NT2/D1 (cell line): ENCODE results near the gene DHX16.

Source experiments
- DNase-seq: peaks from one replicate; pipeline ENCODE4 v3.0.0-alpha.2; 2011; ENCODE audit warnings: low read depth, low spot score
- H3K27me3 ChIP-seq: 2 replicates; pipeline ENCODE4 v1.6.0; 2011; ENCODE audit warnings: mild to moderate bottlenecking; ENCODE audit not compliant: insufficient read length, insufficient read depth
- H3K36me3 ChIP-seq: 2 replicates; pipeline ENCODE4 v1.6.1; 2011; ENCODE audit warnings: mild to moderate bottlenecking, low read length, mixed read lengths; ENCODE audit not compliant: insufficient read depth, insufficient read length
- H3K4me1 ChIP-seq: 2 replicates; pipeline ENCODE4 v1.5.1; 2011; ENCODE audit not compliant: insufficient read depth, insufficient read length
- H3K4me3 ChIP-seq: 2 replicates; pipeline ENCODE4 v1.5.1; 2011; ENCODE audit warnings: low read depth; ENCODE audit not compliant: insufficient read length
- H3K9ac ChIP-seq: 2 replicates; pipeline ENCODE4 v1.6.0; 2011; ENCODE audit warnings: low read depth; ENCODE audit not compliant: insufficient read length
- H3K9me3 ChIP-seq: 2 replicates; pipeline ENCODE4 v1.5.1; 2011; ENCODE audit warnings: mild to moderate bottlenecking, low read length; ENCODE audit not compliant: insufficient read depth
- SUZ12 ChIP-seq: IDR thresholded peaks from 2 replicates; pipeline ENCODE4 v1.6.1; 2011; ENCODE audit not compliant: insufficient read length, insufficient read depth; ENCODE audit errors: extremely low read depth
- YY1 ChIP-seq: IDR thresholded peaks from 2 replicates; pipeline ENCODE4 v1.6.1; 2011; ENCODE audit not compliant: insufficient read length, insufficient read depth
- ZNF274 ChIP-seq: IDR thresholded peaks from 2 replicates; pipeline ENCODE4 v1.6.1; 2011; ENCODE audit warnings: mild to moderate bottlenecking, low read depth, low read length

DHX16 gene

DNA sequence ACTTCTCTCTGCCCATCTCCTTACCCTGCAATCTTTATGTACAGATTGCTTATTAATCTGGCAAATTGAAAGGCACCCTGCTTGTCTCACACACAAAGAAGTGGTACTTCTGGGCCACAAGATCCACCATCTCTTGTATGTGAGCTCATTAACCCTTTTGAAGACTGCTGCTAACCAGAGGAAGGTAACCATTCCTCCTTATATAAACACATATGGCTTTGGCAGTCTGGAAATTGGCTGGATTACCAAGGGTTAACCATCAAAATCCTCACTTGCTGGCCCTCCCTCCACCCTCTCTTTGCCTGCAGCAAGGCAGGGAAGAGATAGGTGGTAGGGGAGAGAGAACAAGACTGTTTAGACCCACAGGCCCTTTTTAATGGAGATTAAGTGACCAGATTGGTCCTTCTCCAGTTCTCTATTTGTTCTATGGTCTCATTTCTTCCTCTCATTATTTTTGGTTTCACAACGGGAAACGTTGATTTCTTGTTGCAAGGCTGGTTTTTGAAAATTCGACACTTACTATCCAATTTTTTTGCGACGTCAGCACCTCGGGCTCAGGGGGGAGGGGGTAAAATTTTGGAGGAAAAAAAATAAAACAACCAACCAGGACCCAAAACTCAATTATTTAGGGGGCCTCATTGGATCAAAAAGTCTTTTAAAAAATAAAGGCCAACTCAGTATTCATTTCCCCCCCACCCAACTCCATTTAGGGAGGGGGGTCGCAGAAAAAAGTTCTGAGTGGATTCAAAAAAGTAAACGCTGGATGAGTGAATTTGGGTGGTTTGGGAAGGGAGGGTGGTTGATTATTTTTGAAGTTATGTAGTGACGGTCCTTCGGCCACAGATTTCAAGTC lies 56.6 kb downstream of the DHX16 start:
- Histone ChIP-seq H3K4me3 (peak overlapping the region; percentile 96), H3K4me1 (no peaks in the 10 kb centered on the region), H3K9ac (peak overlapping the region; percentile 99), H3K9me3 (no peaks in the 10 kb centered on the region), H3K36me3 (peaks cover 66% of the 10 kb centered on the region), H3K27me3 (no peaks in the 10 kb centered on the region)
- TF ChIP-seq YY1: no peak
- TF ChIP-seq ZNF274: no peak
- no peak for DNase-seq

DNA sequence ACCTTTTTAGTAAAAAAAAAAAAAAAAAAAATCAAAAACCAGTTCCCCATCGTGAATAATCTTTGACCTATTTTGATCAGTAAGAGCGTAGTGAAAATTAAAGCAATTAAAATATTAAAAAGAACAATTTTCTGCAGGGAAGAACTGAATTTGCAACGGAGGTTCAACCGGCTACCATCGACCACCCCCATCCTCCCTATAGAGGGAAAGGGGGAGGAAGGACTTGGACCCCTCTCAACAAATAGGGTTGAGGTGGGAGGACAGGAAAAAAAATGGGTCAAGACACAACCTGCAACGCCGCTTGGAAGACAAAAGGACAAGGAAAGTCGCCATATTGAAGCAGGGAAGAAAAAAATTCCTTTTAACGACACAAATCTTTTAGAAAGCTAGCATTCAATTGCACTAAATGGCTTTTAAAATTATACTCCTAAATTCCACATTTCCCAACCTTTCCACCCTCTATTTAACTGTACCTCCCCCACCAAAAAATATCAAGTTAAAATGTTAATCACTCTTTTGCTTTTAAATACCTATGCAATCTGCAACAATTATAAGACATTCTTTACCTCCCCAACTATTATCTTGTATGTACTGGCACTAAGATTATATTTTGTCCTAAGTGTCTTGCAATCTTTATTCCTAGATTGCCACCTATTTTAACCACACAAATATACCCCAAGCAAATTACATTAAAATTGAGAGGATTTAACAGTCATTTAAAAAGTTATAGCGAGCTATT lies 57.4 kb downstream of the DHX16 start:
- Histone ChIP-seq H3K9me3 (no peaks in the 10 kb centered on the region), H3K4me3 (peak overlapping the region; percentile 96)
- peak; percentile 74 for DNase-seq

DNA sequence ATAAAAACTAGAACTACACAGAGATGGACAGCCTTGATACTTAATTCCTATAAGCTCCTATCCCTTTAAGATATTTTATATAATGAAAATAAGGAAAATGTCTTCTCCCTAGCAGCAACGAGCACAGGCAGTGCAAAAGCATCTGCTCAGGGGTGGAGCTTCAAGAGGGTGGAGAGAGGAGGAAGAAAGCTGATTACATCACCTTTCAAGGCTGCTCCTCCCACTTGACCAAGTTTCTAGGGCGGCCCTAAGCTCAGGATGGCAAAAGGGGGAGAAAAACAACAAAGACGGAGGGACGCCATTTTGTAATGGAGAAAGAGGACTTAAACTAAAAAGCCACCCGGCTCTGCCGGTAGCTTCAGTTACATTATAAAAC lies 58.0 kb downstream of the DHX16 start:
- no peaks in the 10 kb centered on the region for H3K9me3 ChIP-seq
- H3K27me3 ChIP-seq: no peaks in the 10 kb centered on the region
- peak; percentile 89 for DNase-seq
- H3K36me3 ChIP-seq: peaks cover 67% of the 10 kb centered on the region
- H3K4me3 ChIP-seq: peak overlapping the region; percentile 12
- peak overlapping the region; percentile 63 for H3K9ac ChIP-seq
- TF ChIP-seq YY1 (peak; percentile 71), ZNF274 (no peak), SUZ12 (no peak)
- H3K4me1 ChIP-seq: no peaks in the 10 kb centered on the region

More for the DNA sequence above, 57.4 kb downstream of the DHX16 start:
- Histone ChIP-seq H3K9ac (peak overlapping the region; percentile 99), H3K4me1 (no peaks in the 10 kb centered on the region), H3K27me3 (no peaks in the 10 kb centered on the region), H3K36me3 (peaks cover 66% of the 10 kb centered on the region)
- TF ChIP-seq YY1 (no peak), ZNF274 (no peak), SUZ12 (no peak)

DNA sequence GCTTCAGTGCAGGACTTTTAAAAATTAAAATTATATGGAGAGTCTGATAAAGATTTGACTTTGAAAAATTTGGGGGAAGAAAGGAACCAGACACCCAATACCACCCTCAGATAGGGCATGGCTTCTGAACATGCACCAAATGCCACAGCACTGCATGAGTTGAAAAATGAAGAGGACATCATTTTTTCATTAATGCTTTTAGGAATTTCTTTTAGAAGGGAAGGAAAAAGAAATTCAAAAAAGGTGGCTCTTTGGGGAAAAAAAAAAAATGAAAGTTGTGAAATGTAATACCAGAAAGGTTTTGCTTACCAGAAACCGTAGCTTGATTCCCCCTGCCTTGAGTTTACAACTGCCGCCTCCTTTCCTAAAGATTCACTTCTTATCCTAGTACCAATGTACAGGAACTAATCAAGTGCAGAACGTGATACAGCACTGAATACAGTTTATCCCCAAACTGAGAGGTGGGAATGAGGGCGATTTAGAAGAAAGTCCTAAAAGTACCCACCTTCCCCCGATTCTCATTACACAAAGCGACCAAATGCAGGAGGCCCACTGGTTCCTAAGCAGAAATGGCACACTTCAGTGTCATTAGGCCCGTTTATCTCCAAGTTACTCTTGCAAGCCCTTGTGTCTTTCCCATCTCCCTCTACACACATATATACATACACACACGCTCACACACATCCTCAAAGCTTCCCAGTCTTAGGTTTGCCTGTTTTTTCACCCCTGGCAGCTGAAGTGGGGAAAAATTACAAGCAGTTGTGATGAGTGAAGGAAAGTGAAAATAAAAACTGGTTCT lies 58.6 kb downstream of the DHX16 start:
- no peak for DNase-seq
- H3K9ac ChIP-seq: peak overlapping the region; percentile 63
- peaks cover 67% of the 10 kb centered on the region for H3K36me3 ChIP-seq
- TF ChIP-seq YY1 (no peak), SUZ12 (no peak), ZNF274 (no peak)
- no peaks in the 10 kb centered on the region for H3K4me1 ChIP-seq
- H3K9me3 ChIP-seq: no peaks in the 10 kb centered on the region
- peak overlapping the region; percentile 12 for H3K4me3 ChIP-seq
- no peaks in the 10 kb centered on the region for H3K27me3 ChIP-seq

- no peak for TF ChIP-seq SUZ12
- TF ChIP-seq ZNF274: no peak
- no peak for TF ChIP-seq YY1
- Histone ChIP-seq H3K27me3 (no peaks in the 10 kb centered on the region), H3K36me3 (peaks cover 73% of the 10 kb centered on the region), H3K4me1 (no peaks in the 10 kb centered on the region), H3K9me3 (no peaks in the 10 kb centered on the region), H3K9ac (no peak overlapping the region), H3K4me3 (no peak overlapping the region)
- no peak for DNase-seq
Observed at GRCh38 chr6:30613251-30614043, 59.4 kb downstream of the DHX16 start.

DNA sequence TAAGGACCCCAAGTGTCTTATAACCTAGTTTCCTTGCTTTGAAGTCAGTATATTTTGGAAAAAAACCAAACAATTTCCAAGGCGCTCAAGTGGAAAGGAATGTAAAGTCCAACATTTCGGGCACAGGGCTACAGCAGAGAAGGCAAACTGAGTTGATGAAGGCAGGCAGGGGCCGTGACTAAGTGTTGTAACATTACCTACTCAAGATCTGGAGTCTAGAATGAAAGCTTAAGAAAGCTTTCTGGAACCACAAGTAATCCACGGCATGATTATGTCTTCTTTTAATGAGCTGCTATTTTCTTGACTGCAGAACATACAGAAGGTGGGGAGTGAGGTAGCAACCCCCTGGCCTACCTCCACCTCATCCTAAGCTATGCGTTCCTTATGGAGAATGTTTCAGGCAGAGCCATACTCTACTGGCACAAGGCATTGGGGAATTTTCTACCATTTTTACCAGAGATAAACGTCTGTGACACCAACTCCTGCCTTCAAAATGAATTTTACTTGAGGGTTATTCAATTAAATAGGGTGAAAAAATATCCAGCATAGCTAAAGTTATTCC lies 60.0 kb downstream of the DHX16 start:
- H3K9me3 ChIP-seq: no peaks in the 10 kb centered on the region
- no peak overlapping the region for H3K9ac ChIP-seq
- H3K4me1 ChIP-seq: no peaks in the 10 kb centered on the region
- H3K4me3 ChIP-seq: no peak overlapping the region
- H3K27me3 ChIP-seq: no peaks in the 10 kb centered on the region
- peaks cover 79% of the 10 kb centered on the region for H3K36me3 ChIP-seq
- no peak for TF ChIP-seq YY1
- DNase-seq: no peak
